ENCODE measurements around the gene GALP.
"Not testable (repeated sequence)": the region's sequence is repeated elsewhere in the genome, so short reads cannot be mapped to it uniquely, and the experiment has no call there.

The GALP gene

DNA sequence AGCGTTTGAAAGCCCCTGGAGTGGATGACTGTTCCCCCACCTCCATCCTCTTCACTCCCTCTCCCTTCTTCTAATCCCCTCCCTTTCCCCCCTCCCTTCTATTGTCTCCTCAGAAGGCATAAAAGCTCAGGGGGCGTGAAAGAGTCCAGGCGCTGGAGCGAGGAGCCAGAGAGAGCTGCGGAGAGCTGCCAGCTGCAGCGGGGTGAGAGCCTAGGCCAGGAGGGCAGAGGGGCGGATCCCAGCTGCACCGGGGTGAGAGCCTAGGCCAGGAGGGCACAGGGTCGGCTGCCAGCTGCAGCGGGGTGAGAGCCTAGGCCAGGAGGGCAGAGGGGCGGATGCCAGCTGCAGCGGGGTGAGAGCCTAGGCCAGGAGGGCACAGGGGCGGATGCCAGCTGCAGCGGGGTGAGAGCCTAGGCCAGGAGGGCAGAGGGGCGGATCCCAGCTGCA is at the start of gene GALP:
Gene GALP, plus strand, starts transcription at position 148 of the 447 bp plus-strand sequence. CDS start 1,101 bp downstream, outside the sequence.
- not testable (repeated sequence) for DNase-seq (ENCODE audit: low spot score)

DNA sequence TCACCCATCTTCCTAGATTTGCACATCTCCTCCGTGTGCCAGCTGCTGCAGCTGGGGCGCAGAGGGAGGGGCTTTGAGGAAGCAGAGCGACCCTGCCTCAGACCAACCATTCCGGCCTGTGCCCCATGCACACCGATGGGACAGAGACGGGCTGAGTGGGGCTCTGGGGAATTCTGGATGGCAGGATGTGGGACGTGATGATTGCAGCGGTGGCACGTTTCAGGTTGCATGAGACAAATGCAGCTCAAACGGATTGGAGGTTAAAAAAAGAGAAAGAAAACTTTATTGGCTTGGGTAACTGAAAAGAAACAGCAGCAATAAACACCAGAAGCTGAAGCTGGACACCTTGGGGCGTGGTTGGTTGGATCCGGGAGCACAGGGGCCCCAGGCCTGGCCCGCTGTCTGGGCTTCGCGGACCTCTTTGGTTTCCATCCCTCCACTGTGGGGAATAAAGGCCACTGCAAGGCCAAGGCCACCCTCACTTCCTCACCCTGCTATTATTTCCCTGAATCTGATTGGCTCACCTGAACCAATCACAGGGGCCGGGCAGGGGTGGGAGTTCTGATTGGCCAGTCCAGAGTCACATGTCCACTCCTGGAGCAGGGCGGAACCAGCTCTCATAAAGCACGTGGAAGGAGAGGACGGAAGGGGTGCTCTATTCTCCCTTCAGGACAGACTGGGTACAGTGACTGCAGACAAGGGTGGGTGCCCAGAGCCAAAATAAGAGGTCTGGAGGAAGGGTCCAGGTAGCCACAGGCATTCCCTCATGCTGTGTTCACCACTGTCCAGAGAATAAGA is 48.6 kb upstream of the GALP start:
- no peak for DNase-seq (ENCODE audit: low spot score)

DNA sequence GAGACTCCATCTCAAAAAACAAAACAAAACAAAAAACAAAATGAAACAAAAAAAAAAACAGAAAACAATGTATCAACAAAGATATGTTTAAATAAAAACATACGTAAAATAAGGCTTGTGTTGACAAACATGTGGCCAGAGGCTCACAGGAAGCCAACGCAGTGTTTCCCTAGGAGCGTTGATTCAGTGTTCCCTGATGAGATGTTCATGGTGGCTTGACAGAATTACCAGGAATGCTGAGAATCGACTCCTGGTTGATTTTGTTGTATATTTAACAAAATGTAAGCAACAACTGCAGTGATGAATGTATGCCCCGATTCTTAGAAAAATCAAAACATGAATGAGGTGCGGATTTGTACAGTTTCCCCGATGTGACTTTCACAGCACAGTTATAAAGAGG is 45.8 kb upstream of the GALP start:
- DNase-seq (ENCODE audit: low spot score), result no peak

DNA sequence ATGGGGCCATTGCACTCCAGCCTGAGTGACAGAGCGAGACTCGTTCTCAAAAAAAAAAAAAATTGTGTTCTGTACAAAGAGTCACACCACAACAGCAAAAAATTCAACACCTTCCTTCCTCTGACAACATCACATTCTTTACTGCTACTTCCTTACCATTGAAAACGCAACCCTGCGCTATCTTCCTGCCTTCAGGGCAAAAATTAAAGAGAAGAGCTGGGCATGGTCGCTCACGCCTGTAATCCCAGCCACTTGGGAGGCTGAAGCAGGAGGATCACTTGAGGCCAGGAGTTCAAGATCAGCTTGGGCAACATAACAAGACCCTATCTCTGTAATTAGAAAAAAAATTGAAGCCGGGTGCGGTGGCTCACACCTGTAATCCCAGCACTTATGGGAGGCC is 44.2 kb upstream of the GALP start:
- DNase-seq (ENCODE audit: low spot score), result no peak

DNA sequence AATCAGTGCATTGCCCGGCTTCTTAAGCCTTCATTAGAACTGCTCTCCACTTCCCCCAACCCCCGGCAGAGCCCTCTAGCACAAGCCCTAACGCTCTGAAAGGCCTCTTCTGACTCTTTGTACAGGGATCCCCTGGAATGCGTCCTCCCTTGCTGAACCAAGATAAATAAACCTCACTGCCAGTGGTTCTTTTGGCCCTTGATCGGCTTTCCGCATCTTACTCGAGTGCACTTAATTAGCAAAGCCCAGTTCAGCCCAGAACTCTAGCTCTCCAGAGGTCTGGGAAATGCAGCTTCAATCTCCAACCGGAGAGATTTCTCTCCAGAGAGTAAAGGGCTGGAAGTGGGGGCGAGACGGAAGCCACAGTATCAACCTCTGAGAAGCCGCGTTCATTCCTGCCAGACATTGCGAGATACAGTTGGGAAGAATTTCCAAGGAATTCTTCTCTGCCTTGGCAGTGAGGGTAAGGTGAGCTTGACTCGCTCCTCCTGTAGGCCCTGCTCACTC is 43.4 kb upstream of the GALP start:
- no peak for DNase-seq (ENCODE audit: low spot score)

DNA sequence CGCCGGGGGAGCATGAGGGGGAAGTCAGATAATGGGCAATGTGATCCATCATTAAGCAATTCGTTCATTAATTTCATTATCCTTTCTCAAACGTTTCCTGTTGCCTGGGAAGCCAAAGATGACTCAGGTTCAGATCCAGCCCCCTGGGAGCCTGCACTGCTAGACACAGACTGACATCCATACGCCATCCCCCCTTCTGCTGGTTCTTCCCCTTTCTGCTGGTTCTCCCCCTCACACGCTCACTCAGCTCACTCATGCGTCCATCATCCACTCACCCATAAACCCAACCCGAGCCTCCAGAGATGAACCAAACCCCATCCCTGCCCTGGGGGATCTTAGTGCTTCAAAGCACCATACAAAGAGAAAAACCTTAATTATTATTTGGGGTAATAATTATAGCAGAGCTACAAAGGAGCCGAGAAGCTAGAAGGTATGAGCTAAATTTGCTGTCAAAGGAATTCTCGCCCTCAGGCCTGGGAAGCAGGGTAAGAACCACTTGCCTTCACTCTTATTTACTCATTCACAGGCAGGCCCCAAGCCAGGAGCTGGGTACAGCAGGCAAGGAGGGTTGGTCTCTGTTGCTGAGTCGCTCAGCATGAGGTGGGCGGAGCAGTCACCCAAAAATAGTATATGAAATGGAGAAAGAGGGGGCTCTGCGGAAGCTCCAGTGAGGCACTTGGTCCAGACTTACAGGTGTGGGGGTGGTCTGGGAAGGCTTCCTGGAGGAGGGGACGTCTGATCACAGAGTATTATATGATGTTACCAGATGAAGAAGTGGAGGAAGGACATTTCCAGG is 41.8 kb upstream of the GALP start:
- no peak for DNase-seq (ENCODE audit: low spot score)

DNA sequence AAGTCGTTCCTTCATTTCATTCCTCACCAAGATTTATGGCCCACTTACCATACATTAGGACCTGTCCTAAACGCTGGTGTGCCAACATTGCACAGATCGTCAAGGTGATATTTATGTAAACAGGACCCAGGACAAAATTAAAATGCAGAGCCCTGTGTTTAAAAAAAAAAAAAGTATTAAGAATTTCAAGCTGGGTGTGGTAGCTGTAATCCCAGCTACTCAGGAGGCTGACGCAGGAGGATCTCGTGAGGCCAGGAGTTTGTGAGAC is 41.2 kb upstream of the GALP start:
- no peak for DNase-seq (ENCODE audit: low spot score)

DNA sequence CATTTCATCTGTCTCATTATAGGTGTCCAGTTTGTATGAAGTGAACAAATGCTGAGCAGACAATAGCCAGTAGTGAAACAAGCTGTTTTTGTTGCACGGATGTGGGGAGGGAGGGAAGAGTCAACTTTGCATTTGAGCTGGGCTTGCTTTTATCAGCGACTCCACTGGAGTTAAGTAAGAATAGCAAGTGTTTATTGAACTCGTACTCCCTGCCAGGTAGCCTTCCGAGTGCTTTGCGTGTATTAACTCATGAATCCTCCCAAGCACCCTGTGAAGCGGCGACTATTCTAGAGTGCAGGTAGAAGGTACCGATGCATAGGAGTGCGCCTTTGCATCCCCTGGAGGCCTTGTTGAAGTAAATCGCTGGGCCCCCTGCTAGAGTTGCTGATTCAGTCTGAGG is 39.4 kb upstream of the GALP start:
- no peak for DNase-seq (ENCODE audit: low spot score)

DNA sequence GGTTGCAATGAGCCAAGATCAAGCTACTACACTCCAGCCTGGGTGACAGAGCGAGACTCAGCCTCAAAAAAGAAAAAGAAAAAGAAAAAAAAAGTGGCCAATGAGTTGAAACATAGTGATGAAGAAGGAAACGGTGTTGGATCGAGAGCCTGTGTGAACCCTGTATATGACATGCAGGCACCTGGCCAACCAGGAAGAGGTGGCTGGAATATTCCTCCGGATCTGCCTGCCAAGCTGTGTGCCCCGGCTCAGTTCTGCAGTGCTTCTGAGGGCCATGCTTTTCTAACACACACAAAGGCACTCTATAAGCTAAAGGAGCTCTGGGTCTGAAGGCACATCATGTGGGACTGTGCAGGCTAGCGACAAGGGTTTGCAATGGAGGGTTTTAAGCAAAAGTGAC is 38.4 kb upstream of the GALP start:
- no peak for DNase-seq (ENCODE audit: low spot score)

DNA sequence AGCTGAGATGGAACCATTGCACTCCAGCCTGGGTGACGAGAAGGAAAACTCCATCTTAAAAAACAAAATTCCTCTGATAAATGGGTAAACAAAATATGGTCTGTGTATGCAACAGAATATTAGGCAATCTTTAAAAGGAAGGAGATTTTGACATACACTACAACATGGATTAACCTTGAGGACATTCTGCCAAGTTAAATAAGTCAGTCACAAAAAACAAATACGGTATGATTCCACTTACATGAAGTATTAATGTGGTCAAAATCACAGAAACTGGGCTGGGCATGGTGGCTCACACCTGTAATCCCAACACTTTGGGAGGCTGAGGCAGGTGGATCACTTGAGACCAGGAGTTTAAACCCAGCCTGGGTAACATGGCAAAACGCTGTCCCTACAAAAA is 37.7 kb upstream of the GALP start:
- no peak for DNase-seq (ENCODE audit: low spot score)

DNA sequence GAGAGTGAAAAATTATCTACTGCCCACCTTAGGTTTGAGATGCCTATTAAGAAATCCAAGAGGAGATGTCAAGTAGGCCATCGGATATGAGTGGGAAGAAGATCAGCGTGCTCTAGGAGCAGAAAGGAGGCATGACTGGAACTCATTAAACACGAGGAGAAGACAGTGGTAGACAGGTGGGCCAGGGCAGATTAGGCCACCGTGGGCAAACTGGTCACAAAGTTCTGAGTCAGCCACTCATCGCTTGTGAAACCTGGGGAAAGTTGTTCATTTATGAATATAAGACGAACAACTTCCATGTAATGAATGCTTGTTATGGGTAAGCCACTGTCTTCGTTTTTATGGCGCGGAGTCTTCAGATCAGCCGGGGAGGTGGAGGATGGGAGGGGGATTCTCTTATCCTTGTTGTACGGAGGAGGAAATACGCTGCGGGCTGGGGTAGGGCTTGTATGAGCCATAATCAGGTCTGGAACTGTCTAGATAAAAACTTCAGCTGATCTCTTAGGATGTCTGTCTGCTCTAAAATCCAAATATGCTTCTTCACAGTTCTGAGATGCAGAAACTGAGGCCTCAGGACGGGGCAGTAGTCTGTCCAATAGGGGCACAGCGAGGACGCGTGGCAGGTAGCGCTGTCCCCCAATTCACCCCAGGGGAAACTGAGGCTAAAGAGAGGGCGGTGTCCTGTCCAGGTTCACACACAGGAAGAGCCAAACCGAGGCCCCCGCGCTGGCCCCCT is 35.8 kb upstream of the GALP start:
- no peak for DNase-seq (ENCODE audit: low spot score)

DNA sequence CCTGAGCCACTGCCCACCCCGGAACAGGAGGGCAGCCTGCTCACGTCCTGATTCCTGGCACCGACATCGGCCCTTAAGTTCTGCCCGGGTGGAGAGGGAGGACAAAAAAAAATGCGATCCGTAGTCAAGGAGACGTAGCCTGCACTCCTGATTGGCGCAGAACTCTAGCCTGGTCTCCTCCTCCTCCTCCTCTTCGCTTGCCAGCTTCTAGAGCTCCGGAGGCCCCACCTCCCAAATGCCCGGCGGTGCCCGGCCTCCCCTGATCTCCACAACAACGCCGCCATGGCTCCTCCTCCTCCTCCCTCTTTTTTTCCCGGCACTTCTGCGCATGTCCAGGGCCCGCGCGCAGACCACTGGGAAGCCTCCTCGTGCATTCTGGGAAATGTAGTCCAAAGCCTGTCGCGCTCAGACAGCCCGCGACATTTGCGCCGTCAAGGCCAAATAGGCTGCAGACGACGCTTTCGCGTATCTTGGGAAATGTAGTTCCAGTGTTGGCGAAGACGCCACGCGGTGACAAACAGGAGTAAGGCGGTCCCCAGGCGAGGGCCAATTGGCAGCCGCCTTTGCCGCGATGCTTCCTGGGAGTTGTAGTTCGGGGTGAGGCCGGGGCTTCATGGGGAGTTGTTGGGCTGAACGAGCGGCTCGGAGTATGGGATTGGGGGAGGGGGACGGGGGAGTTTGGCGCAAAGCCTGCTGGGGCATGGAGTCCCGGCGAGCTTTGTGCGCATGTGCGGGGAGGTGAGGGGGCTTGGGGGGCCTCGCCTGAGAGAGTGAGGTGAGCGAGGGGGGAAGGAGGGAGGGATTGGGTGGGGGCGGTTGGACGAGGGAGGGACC is 35.0 kb upstream of the GALP start, which contains the start of gene ZNF444:
Gene ZNF444, plus strand, starts transcription at position 705 of the 834 bp plus-strand sequence. CDS start 5,625 bp downstream, outside the sequence.
- peak; percentile 98 for DNase-seq (ENCODE audit: low spot score)

DNA sequence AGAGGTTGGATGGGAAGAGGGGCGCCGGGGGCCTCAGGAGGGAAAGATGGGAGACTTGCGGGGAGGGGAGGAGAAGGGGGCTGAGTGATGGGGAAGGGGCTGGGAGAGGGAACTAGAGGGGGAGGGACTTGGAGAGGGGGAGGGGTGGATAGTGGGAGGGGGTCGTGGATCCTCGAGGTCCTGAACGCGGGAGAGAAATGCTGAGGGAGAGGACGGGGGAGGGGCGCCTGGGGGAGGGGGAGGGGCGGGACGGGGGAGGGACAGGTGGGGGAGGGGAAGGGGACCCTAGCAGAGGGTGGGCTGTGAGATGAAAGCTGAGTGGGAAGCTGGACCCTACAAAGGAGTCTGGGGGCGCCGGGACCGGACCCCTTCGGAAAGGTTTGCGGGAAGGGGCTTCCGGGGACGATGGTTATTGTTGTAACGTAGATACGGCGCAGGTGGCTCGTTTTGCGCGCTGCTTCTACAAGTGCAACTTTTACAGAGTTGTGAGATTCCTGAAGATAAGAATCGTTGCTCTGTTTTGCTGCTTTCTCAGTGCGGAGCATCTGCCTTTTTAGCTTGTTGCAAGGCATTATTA is 34.3 kb upstream of the GALP start:
- peak; percentile 84 for DNase-seq (ENCODE audit: low spot score)

DNA sequence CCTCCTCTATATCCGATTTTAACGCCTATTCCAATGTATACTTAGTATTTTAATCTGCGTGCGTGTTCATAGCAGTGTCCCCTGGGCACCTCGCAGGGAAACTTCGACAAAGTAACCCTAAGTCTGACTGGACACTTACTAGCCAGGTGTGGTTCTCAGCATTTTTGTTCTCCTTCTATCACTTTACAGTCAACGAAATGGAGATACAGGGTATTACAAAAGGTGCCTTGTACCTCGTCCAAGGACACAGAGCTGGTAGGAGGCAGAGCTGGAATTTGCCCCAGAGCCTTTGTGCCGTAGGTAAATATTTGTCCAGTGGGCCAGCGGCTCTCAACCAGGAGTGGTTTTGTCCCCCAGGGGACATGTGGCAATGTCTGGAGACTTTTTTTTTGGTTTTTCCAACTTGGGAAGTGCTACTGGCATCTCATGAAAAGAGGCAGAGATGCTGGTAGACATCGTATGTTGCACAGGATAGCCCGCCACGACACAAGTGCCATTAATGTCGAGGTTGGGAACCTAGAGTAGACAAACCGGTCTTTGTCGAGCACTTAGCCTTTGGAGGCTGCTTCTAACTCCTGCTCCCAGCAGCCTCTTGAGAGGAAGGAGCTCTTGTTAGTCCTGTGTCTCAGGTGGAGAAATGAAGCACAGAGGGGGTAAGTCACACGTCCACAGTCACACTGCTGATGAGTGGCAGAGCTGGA is 33.6 kb upstream of the GALP start:
- peak; percentile 93 for DNase-seq (ENCODE audit: low spot score)

DNA sequence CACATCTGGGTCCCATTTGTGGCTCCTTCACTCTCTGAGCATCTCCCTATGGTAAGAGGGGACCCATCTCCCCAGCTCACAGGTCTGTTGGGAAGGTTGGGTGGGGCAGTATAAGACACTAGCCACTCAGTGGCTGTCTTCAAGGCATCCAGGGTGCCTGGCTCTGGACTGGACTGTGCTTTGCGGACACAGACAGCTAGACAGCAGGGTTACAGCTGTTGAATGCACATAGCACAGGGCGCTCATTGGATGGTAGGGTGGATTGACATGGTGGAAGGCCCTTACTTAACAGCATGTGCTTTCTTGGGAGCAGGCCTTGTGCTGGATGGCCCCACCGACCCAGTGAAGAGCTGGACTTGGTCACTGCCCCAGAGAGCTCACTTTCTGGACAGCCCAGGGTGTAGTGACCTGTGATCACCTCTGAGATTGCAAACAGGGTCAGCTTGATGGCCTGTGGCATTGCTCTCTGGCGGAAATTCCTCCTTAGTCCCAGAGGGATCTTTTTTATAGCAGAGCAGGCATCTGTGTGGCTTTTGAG is 32.8 kb upstream of the GALP start:
- DNase-seq (ENCODE audit: low spot score), result peak; percentile 73

DNA sequence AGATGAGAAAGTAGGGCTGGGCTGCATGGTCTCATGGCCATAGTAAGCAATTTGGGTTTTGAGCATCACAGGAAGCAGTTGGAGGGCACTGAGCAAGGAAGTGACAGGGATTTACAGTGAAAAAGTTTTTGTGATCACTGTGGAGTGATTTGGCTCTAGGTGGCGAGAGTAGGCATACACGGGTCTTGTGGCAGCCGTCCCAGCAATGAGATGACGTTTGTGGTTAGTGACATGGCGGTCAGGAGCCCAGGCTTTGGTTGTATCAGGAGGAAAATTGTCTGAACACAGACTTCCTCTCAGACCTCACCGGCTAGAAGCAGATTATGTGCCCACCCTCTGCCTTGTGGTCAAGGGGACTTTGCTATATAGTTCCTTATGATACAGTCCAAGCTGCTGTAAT is 31.4 kb upstream of the GALP start:
- no peak for DNase-seq (ENCODE audit: low spot score)

DNA sequence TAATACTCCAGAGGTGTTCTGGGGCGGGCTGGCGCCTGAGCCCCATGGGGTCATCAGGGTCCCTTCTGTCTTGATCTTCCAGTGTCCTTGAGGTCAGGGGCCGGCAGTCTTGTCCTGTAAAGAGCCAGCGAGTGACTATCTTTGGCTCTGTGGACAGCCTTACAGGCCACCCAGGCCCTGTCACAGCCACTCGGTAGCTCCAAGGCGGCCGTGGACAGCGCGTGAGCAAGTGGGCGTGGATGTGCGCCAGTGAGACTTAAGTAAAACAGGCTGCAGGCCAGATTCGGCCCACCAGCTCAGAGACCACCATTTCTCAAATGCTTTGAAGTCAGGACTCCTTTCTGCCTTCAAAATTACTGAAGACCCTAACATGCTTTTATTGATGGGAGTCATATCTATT is 31.0 kb upstream of the GALP start:
- DNase-seq (ENCODE audit: low spot score), result no peak

DNA sequence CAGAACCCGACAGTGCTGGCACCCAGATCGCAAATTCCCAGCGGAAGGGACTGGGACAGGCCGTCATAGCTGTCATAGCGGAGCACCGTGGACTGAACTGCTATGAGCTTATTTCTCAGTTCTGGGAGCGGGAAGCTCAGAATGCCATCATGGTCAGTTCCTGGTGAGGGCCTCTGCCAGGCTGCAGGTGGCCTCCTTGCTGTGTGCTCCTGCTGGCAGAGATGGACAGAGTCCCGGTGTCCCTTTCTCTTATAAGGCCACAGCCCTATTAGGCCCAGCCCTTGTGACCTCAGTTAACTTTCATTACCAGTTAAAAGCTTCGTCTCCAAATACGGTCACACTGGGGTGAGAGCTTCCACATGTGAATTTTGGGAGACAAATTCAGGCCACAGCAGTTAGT is 30.1 kb upstream of the GALP start:
- DNase-seq (ENCODE audit: low spot score), result no peak

DNA sequence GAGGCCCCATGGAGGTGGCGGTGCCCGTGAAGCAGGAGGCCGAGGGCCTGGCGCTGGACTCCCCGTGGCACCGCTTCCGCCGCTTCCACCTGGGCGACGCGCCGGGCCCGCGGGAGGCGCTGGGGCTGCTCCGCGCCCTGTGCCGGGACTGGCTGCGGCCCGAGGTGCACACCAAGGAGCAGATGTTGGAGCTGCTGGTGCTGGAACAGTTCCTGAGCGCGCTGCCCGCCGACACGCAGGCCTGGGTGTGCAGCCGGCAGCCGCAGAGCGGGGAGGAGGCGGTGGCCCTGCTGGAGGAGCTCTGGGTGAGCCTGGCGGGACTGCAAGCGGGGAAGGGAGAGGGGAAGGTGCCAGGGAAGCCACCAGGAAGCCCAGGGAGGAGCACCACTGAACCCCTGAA is 28.9 kb upstream of the GALP start:
- no peak for DNase-seq (ENCODE audit: low spot score)

DNA sequence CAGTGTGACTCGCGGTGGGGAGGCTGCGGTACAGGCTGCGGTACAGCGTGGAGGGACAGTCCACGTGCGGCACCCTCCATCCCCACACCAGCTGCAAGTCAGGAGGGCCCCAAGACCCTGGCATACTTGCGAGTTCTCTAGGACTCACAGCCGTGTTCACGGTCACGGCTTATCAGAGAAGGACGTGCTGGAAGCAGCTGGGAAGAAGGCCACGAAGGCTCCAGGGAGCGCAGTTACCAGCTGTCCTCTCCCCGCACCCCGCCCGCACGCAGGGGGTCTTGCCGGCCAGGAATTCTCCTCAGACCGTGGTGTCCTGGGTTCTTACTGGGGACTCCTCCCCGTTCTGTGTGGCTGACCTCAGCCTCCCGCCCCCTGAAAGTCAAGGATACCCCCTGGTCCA is 28.5 kb upstream of the GALP start:
- DNase-seq (ENCODE audit: low spot score), result no peak
